ENCODE results near the gene THAP7.
"Not testable (repeated sequence)": the region's sequence is repeated elsewhere in the genome, so short reads cannot be mapped to it uniquely, and the experiment has no call there.

The THAP7 gene

DNA sequence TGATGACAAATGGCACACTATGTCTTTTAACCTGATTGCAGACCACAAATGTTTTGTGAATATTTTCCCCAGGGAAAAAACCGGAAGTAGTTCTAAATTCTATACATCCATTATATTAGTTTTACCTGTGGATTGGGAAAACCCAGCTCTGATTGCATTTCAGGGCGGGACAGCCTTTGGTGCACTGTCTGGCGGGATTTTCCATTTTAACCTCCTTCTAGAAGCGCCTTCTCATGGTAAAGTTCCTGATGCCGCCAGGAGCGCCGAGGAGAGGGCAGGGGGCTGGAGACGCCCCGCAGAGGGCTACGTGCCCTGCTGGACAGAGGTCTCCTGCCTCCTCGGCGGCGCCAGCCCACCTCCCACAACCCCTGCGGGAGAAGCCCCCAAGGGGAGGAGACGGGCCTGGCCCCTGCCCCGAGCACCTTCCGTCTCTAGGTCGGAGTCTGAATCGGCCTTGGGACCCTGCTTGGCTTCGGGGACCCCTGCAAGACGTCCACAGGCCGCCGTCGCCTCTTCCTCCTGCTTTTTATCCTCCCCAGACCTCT, 11.8 kb upstream of the THAP7 start:
- no peak for DNase-seq (ENCODE audit: low spot score)

DNA sequence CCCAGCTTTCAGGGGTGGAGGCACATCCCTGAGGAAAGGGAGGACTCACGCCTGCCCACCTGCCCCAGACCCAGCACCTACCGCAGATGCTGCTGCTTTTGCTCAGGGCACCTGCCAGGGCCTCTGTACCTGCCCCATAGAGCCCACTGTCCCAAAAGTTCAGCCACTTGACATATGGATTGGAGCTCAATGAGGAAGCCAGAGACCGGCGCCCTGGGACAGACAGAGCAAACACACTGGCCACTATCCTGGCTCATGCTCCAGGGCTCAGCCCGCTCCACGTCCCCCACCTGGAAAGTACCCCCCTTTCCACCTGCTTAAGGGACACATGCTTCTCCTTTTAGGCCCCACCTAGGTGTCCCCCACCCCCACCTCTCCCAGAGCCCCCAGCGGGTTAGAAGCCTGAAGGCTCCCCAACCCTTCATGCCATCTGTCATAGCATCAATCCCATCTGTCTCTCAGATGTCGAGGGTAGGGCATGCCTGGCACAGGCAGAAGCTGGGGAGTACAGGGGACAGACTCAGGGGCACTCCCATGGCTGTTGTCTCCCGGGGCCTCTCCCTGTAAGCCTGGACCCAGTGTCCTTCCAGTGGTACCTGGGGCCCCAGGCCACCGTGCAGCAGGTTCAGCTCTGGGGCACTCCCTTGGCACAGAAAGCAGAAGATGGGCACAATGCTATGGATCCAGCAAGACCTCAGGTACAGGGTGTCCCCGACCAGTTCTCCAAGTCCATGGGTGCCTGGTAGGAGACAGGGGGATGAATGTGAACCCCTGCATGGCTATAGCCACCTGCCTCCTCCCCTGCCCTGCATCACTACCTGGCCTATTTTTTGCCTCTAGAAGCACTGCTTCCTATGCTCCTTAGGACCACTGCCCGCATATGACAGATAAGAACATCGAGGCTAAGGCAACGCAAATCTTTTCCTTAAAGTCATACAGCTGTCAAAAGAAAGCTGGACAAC, 10.8 kb upstream of the THAP7 start:
- no peak for DNase-seq (ENCODE audit: low spot score)

DNA sequence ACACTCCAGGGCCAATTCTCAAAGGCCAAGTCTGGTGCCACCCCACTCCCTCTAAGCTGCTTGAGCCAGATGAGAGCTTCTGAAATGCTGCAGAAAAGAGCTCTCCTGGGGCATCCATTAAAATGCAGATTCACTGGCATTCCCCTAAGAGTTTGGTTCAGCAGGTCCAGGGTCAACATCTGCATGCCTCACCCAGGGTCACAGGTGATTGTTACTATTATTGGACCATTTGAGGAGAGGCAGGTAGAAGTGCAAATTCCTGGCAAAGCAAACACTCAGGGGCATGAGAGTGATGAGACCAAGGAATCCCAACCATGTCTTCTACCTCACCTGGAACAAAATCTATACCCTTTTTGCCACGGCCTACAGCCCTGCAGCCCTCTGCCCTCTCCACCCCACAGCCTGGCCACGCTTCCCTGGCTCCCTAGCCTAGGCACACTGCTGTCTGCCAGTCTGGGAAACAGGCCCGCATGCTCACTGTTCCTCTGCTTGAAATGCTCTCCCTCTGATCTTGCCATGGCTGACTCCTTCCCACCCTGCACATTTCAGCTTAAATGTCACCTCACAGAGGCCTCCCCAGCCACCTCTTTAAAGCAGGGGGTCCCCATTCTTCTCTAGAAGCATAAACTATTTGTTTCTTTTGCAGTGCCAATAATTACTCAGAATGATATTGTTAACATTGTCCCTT, 8.7 kb upstream of the THAP7 start:
- DNase-seq (ENCODE audit: low spot score): no peak

DNA sequence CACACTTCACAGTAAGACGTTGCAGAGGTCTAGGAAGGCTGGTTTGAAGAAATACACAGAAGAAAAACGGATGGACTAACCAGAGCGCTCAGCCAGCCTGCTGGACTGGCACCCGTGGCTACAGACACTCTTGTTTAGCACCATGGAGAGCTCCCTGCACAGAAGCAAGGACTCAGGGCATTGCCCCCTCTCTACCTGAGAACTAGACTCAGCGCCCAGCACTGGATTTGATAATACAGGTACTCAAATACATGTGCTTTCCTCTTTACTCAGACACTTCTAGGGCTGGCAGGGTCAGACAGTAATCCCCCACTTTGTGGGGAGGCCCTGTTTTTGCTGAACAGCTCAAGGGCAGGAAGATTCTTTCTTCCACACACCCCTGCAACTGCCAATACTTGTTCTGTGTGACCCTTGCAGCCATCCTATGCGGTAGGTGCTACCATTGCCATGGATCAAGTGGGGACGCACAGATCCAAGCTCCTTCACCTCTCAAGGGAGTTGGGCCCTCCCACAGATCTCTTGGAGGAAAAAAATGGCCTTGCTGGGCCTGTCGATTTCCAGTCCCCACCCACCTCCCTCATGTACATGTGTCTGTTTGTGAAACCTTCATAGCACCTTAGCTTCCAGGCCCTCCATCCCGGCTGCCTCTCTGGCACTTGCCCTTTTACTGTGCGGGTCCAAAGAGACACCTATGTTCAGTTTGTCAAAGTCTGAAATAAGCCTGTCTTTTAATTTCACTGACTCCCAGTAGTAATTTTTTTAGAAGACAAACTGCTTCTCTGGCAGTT, 7.9 kb upstream of the THAP7 start:
- peak; percentile 14 for DNase-seq (ENCODE audit: low spot score)

DNA sequence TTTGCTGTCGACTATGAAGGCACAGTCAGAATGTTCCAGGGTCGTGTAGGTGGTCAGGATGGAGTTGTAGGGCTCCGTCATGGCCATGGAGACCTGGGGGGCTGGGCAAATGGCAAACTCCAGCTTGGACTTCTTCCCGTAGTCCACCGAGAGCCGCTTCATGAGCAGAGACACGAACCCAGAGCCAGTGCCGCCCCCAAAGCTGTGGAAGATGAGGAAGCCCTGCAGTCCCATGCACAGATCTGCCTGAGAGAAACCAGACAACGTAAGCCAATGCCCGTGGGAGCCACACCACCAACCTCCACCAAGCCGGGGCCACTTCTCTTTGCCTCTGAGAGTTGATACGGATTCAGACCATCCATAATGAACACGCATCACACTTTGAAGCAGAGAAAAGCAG, 7.3 kb upstream of the THAP7 start:
- not testable (repeated sequence) for DNase-seq (ENCODE audit: low spot score)

DNA sequence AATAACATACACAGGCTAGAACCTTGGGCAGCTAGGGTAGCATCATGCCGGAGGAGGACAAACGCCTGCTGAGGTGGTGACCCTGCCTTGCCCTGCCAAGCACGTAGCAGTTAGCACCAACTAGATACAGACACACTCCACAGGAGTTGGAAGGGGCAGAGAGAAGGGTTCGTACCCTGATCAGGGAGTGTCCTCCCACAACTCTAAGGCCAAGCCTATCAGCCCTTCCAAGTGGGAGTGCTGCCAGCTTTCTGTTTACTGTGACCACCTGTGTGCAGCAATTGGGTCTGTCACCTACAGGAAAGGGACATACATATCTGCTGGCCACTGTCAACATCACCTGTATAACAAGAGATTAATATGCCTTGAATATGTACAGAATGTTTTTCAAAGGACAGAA, 1.9 kb upstream of the THAP7 start:
- no peak for DNase-seq (ENCODE audit: low spot score)

DNA sequence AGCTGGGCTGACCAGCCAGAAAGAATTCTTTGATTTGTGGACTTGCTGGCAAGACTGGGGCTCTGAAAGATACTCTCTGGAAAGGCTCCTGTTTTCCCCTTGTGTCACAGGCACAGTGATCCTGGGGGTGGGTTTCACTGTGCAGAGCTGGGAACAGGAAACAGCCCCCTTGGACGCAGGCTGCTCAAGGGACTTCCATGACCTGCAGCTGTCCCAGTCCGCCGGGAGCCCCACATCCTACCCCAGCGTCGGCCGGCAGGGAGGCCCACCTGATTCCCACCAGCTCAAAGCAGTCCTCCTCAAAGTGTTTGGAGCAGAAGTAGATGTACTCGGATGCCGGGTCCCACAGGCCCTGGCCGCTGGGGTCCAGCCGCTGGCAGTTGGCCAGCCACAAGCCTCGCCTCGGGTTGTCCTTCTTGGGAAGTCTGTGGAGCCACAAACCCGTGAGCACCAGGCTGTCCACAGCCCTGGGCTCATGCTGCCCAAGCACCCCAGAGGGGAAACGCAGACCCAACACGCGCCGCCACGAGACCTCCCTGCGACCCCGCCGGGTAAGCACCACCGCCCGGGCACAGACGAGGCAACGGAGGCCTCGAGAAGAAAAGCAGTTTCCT, 824 bp downstream of the THAP7 start:
- no peak for DNase-seq (ENCODE audit: low spot score)

DNA sequence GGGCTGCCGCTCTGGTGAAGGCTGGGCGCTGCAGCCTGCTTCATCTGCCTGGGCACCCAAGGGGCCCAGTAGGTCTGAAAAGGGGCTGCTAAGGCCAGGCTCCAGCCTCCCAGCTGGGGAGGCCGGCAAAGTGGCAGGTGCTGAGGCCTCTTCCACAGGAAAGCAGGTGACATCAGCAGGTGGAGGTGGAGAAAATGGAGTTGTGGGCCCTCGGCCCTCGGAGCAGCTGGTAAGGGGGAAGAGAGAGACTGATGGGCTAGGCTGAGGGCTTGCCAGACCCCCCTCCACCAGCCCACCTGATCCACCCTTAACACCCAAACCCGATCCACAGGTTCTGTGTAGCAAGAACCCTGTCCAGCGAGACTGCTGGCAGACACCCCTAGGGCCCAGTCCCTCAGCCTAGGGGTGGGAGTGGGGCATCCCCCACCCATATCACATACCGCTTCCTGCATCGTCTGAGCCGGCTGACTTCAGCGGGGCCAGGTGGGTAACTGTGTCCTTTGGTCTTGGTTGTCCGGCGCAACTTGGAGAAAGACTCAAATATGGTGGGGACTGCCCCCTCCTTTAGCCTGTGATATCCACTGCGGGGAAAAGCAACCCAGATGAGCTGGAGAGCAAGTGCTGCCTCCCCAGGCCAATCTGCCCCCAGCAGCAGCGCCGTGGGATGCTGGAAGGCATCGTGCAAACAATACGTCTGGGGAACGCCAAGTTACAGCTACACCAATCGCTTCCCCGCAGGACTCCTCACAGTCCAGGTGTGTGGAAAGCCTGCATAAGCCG, 1.5 kb downstream of the THAP7 start:
- no peak for DNase-seq (ENCODE audit: low spot score)

DNA sequence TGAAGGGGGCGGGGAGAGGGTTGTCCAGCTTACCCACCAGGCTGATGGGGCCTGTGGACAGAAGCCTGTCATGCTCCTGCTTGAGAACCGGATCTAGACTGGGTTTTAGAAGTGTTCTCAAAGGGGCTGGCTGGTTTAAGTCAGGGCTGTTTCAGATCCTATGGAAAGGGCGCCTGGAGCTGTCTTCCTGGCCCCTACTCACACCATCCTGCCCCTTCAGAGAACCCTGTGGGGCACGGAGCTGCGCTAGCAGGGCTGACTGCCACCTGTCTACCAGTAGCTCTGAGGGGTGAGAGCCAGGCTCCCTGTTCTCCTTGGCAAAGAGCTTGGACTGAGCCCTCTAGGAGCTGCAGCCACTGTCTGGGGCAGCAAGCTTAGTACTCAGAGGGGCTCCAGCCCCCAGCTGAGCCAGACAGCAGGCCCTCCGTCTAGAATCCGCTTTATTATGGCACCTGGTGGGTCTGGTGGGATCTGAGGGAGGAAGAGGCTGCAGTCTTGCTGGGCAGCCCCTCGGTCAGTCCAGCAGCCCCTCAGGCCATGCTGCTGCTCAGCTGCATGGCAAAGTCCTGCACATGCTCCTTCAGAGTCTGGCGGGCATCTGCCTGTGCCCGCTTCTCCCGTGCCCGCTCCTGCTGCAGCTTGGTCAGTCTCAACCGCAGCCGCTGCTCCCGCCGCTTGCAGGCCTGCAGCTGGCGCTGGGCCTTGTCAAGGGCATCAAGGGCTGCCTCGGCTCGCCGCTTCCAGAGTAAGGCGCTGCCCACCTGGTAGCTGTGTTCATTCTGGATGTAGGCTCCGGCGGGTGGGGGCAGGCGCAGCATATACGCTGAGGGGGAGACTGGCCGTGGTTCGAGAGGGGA, 2.3 kb downstream of the THAP7 start:
- DNase-seq (ENCODE audit: low spot score): no peak

DNA sequence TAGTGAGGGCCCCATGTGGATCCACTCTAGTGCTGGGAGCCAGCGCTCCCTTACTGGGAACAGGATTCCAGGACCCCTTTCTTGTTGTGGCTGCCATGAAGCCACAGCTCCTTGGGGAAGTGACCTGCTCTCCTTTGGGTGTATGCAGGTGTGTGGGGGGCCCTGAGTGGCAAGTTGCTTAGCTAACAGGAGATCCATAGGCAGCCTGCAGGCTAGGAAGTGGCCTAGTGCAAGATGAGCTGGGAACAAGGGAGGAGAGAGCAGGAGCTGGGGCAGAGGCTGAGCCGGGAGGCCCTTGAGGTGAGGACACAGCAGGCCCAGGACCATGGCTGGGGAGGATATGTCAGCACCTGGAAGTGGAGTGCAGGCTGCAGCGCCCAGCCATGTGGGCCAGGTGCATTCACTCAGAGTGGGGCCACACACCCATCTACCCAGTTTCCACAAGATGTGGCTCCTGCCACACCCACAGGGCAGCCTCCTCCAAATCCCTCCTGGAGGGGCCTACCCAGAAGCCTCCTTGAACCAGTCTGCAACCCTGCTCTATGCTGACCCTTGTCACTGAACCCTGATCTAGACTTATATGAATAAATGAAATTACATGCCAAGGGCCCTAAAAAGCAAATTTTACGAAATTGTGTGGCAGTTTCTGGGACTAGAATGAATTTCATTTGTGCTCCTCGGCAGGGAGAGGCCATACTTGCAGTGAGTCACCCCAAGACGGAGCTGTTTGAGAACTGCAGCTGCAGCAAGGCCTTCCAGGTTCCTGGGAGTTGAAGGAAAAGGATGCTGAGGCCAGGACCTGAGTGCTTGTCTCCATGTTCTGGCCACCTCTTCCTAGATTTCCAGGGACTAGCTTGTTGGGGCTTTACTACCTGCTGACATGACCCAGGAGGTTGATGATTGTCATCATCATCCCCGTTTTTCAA, 3.2 kb downstream of the THAP7 start:
- no peak for DNase-seq (ENCODE audit: low spot score)

DNA sequence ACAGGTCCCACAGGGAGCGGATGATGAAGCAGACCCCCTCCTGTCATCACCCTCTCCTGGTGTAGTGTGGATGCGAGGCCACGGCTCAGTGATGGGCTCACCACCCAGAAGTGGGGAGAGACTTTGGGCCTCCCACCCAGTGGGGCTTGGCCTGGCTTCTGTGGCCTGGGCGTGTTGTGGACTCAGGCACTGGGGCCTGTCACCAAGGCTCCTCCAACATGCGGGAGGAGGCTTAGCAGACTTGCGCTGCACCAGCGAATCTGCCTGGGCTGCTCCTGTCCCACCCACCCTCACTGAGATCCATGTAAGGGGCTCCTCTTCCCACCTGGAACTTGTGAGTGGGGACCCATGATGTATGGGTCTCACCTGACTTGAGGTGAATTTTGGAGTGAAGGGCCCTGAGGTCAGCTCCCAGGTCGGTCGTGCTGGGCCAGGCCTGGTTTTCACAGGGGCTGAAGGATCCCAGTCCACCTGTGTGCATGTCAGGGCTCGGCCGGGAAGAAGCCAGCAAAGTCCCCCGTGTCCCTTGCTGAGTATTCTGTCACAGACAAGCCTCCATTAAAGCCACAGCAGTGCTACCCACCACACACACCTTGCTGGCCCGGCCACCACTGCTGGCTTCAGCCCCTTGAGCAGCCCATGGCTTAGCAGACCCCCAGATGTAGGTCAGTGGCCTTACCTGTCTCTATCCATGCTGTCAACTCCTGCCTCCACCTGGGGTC, 4.2 kb downstream of the THAP7 start:
- no peak for DNase-seq (ENCODE audit: low spot score)

DNA sequence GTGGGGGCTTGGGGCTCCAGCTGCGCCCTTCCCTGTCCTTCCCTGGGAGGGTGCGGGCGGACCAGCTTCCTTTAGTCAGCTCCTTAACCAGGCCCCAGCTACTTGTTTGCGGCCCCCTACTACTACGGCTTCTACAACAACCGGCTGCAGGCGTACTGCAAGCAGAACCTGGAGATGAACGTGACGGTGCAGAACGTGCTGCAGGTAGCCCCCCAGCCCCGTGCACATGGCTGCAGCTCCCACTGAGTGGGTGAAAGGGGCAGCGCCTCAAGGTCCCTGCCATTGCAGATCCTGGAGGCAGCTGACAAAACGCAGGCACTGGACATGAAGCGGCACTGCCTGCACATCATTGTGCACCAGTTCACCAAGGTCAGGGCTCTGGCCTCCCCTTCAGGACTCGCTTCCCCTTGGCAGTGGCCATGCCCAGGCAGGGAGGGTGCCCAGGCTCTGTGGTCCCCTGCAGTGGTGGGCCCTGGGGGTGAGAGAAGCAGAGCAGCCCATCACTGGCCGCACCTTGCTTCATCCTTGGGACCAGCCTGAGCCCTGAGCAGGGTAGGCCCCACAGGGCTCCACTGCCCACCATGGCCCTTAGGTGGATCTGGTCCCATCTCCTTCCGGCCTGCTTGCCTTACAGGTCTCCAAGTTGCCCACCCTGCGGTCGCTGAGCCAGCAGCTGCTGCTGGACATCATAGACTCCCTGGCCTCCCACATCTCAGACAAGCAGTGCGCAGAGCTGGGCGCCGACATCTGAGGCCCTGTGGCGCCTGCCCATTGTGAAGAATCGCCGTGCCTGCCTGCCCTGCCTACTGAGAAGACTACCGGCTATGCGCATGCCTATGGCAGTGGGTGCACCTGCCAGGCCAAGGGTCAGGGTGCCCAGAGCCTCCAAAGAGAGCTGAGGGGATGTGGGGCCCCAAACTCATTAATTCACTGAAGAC, 5.1 kb downstream of the THAP7 start:
- no peak for DNase-seq (ENCODE audit: low spot score)

DNA sequence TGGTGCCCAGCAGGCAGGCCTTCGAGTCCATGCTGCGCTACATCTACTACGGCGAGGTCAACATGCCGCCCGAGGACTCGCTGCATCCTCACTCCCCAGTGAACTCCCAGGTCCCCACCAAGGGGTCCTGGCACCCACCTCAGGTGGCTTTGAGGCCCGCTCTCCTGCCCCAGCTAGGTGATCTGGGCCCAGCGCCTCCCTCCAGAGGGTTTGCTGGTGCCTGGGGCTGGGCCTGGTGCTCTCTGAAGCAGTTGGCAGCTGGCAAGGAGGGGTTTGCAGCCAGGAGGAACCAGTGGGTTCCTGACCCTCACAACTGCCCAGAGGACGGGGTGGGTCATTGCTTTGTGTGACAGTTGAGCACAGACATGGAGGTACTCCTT, 5.9 kb downstream of the THAP7 start:
- DNase-seq (ENCODE audit: low spot score): no peak

DNA sequence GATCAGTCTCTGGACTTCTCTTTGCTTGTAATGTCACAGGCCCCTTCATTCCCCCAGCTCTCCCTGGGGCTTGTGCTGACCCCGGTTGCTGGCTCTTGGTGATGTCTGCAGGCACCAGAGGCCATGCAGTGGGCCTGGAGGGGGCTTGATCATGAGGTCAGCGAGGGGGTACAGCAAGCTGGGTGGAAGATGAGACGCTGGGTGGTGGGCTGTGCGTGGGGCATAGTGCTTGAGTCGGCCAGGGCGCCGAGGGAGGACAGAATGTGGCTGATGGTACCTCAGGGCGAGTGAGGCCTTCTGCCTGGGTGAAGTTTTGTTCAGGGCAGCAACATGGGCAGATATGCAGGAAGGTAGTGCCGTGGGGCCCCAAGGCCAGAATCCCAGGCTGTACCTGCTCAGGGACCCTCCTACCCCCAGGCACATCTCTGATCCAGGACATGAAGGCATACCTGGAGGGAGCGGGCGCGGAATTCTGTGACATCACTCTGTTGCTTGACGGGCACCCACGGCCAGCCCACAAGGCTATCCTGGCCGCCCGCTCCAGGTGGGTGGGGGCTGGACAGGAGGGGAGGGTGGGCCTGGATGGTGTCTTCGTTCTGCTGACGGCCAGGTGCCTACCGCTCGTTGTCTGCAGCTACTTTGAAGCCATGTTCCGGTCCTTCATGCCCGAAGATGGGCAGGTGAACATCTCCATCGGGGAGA, 6.4 kb downstream of the THAP7 start:
- no peak for DNase-seq (ENCODE audit: low spot score)

DNA sequence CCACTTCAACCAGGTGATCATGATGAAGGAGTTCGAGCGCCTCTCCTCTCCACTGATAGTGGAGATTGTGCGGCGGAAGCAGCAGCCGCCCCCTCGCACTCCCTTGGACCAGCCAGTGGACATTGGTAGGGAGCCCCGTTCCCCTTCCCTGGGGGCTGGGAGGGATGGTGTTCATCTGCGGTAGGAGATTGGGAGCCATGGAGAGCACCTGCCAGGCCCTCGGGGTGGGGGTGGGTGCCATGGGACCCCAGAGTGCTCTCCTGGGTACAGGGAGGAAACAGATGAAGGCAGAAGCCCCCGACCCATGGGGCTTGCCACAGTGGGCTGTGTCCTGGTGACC, 7.0 kb downstream of the THAP7 start:
- no peak for DNase-seq (ENCODE audit: low spot score)

DNA sequence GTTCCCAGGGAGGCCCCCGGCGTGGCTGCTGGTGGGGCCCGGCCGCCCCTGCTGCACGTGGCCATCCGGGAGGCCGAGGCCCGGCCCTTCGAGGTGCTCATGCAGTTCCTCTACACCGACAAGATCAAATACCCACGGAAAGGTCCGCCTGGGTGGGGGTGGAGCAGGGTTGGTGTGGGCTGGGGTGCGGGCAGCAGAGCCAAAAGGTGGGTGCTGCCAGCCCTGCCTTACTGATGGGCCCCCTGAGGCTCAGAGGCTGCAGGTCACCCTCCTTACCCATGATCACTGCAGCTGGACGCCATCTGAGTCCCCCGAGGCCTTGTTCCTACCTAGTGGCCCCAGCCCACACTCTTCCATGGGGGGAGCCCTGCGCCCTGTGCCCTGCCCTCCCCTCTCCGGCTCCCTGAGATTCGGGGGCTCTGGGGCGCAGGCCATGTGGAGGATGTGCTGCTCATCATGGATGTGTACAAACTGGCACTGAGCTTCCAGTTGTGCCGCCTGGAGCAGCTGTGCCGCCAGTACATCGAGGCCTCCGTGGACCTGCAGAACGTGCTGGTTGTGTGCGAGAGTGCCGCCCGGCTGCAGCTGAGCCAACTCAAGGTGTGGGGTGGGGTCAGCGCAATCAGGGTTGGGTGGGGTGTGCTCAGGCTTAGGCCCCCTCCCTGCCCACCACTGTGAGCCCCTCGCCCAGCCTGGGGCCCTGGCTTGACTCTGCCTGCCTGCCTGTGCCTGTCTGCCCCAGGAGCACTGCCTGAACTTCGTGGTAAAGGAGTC, 7.6 kb downstream of the THAP7 start:
- DNase-seq (ENCODE audit: low spot score): no peak

Data from hematopoietic multipotent progenitor cell treated with erythropoietin and hydrocortisone succinate and interleukin-3 and kit ligand, for 15 days (in vitro differentiated cells).